Ascending aorta (tissue), 2 donors: ENCODE data around the gene DRG2. TPM values are rescaled to one million over a fixed set of nuclear protein-coding genes. Genes with fewer than 3 reads are reported as not detected.

ENCODE experiments used
- DNase-seq, 2 donors: peaks; one replicate each; pipeline ENCODE4 v3.0.0-alpha.2; 2019; ENCODE audit warnings: low spot score in 2 of 2
- H3K27ac ChIP-seq, 2 donors: fragments of 200-600 bp; sonication (generic); one replicate each; pipeline ENCODE4 v1.5.1; 2016 to 2017; ENCODE audit warnings: mild to moderate bottlenecking in 1 of 2
- H3K27me3 ChIP-seq: fragments of 200-600 bp; sonication (generic); one replicate; pipeline ENCODE4 v1.5.1; 2017
- H3K36me3 ChIP-seq, 2 donors: fragments of 200-600 bp; sonication (generic); one replicate each; pipeline ENCODE4 v1.5.1; 2016
- H3K4me1 ChIP-seq, 2 donors: fragments of 200-600 bp; sonication (generic); one replicate each; pipeline ENCODE4 v1.5.1; 2016 to 2017; ENCODE audit warnings: mild to moderate bottlenecking in 1 of 2
- H3K4me3 ChIP-seq, 2 donors: fragments of 200-600 bp; sonication (generic); one replicate each; pipeline ENCODE4 v1.5.1; 2016 to 2017; ENCODE audit warnings: mild to moderate bottlenecking in 1 of 2
- H3K9me3 ChIP-seq, 2 donors: fragments of 200-600 bp; sonication (generic); one replicate each; pipeline ENCODE4 v1.5.1; 2016
- intact Hi-C: fragments of 100-400 bp; cut with DNase I; formaldehyde crosslinking; loops from one replicate; pipeline ENCODE4 v1.15.1; 2023
- total RNA-seq: library from RNA; depleted of rRNA; stranded (reverse); fragments of >200 nt; gene quantifications from one replicate; pipeline ENCODE4 v1.1.0, GENCODE V29; 2016
- TF ChIP-seq, protein P1 (sequence below), 3 experiments: fragments of 200-600 bp in 2 of 3; fragments of 450-650 bp in 1 of 3; sonication (generic) in 2 of 3; IDR thresholded peaks; one replicate each; pipeline ENCODE4 v1.5.1; 2016 to 2019; ENCODE audit warnings: antibody characterized with exemption in 3 of 3, mild to moderate bottlenecking in 1 of 3, moderate library complexity in 1 of 3

The DRG2 gene
- total RNA-seq, 1 donor from 2014 or later: 118 TPM

DNA sequence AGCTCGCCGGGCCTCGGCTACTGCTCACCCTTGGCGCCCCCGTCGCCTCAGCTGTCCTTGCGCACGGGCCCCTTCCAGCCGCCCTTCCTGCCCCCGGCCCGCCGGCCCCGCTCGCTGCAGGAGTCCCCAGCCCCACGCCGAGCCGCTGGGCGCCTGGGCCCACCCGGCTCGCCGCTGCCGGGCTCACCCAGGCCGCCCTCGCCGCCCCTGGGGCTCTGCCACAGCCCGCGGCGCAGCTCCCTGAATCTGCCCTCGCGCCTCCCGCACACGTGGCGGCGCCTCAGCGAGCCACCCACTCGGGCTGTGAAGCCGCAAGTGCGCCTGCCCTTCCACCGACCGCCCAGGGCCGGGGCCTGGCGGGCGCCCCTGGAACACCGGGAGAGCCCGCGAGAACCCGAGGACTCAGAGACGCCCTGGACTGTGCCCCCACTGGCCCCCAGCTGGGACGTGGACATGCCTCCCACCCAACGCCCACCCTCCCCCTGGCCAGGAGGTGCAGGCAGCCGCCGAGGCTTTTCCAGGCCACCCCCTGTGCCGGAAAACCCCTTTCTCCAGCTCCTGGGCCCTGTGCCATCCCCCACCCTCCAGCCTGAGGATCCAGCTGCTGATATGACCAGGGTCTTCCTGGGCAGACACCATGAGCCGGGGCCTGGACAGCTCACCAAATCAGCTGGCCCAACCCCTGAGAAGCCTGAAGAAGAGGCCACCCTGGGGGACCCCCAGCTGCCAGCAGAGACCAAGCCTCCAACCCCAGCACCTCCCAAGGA, 33.6 kb downstream of the DRG2 start:
- intact Hi-C loops: no loop called here

DNA sequence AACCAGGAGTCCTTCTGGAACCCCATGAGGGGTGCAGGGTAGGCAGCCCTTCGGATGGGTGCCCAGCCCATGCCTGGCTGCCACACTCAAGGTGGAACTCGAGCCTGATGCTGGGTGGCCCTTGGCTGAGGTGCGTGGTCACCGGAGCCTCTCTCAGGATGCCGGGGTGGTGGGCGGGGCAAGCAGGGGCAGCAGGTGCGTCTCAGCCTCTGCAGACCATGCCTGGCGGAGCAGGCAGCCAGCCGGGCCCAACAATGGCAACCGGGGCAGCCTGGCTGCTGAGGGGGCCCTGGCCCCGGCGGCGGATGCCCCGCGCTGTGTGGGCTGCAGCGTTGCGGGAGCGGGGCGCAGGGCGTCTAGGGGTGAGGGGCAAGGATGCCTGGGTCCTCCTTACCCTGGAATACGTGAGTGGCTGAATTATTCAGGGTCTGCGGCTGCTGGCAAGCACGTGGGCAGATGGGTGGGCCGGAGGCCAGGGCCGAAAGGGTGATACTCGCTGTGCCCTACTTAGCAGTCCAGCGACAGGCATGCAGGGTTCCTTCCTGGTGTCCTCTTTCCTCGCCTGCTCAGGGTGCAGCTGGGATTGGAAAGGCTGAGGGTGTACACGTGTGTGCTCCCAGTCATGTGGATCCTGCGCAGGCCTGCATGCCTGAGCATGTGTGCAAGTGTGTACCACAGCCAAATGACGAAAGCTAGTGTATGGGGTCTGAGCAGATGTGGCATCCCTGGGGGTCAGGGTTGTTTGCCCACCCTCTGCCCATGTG, 35.4 kb downstream of the DRG2 start:
- Histone ChIP-seq H3K36me3 (no peaks in the 10 kb centered on the region), H3K4me1 (no peaks in the 10 kb centered on the region), H3K4me3 (no peak overlapping the region), H3K9me3 (no peaks in the 10 kb centered on the region), H3K27me3 (no peaks in the 10 kb centered on the region), H3K27ac (no peak overlapping the region)
- intact Hi-C loops: no loop called here
- DNase-seq: no peak
- TF ChIP-seq, protein P1, sequence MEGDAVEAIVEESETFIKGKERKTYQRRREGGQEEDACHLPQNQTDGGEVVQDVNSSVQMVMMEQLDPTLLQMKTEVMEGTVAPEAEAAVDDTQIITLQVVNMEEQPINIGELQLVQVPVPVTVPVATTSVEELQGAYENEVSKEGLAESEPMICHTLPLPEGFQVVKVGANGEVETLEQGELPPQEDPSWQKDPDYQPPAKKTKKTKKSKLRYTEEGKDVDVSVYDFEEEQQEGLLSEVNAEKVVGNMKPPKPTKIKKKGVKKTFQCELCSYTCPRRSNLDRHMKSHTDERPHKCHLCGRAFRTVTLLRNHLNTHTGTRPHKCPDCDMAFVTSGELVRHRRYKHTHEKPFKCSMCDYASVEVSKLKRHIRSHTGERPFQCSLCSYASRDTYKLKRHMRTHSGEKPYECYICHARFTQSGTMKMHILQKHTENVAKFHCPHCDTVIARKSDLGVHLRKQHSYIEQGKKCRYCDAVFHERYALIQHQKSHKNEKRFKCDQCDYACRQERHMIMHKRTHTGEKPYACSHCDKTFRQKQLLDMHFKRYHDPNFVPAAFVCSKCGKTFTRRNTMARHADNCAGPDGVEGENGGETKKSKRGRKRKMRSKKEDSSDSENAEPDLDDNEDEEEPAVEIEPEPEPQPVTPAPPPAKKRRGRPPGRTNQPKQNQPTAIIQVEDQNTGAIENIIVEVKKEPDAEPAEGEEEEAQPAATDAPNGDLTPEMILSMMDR (IDR thresholded peaks at IDR 0.05): no peak

More for the DNA sequence above, 33.6 kb downstream of the DRG2 start:
- no peak for DNase-seq
- Histone ChIP-seq H3K27ac (no peak overlapping the region), H3K9me3 (no peaks in the 10 kb centered on the region), H3K36me3 (no peaks in the 10 kb centered on the region), H3K4me1 (no peaks in the 10 kb centered on the region), H3K4me3 (no peak overlapping the region), H3K27me3 (no peaks in the 10 kb centered on the region)
- TF ChIP-seq, protein P1 (IDR thresholded peaks at IDR 0.05): no peak

DNA sequence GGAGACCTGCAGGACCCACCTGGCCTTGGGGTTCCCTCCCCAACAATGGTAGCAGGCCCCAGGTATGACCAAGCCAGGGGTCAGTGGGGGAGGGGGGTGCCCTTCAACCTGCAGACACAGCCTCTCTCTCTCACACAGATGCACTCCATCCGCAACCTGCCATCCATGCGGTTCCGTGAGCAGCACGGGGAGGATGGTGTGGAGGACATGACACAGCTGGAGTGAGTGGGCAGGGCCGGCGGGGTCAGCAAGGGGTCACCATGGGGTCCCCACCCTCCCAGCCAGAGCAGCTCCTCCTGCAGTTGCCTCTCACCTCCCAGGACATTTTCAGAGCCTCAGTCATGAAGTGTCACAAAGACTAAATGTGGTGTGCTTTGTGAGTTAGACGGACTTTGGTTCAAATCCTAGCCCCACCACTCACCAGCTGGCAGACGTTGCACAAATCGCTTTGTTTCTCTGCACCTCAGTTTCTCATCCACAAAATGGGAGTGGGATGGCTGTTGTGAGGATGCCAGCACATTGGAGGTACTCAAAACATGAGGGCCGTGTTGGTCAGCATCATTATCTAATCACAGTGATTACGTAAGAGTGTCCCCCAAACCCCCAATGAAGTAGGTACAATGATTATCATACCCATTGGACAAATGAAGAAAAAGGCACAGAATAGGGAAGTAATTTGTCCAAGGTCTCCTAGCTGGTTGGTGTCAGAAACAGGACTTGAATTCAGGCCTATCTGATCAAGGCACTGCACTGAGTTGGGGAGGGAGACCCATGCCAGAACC, 36.8 kb downstream of the DRG2 start:
- intact Hi-C loops: no loop called here
- no peaks in the 10 kb centered on the region for H3K36me3 ChIP-seq
- no peak overlapping the region for H3K4me3 ChIP-seq
- DNase-seq: no peak
- no peak overlapping the region for H3K27ac ChIP-seq
- H3K9me3 ChIP-seq: no peaks in the 10 kb centered on the region
- no peaks in the 10 kb centered on the region for H3K27me3 ChIP-seq
- H3K4me1 ChIP-seq: no peaks in the 10 kb centered on the region
- TF ChIP-seq, protein P1 (IDR thresholded peaks at IDR 0.05): no peak

DNA sequence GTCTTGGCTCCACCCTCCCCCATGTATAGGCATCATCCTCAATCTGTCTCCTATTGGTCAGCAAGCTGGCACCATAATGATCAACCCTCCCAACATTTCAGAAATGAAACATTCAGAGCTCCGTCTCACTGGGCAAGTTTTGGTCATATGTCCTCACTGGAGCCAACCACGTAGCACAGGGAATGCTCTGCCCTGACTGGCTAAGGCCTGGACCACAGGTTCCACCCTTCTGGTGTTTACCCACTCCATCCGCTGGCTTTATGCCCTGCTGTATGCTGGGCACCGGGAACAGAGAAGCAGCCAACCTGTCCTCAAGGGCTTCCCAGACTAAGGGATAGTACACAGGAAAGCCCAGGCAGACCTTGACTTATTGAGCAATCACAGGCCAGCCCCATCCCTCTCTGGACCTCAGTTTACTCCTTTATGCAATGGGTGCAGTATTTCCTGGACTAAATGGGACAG, 41.3 kb downstream of the DRG2 start:
- Histone ChIP-seq H3K27ac (no peak overlapping the region), H3K4me1 (no peaks in the 10 kb centered on the region), H3K36me3 (no peaks in the 10 kb centered on the region), H3K27me3 (no peaks in the 10 kb centered on the region), H3K9me3 (no peaks in the 10 kb centered on the region), H3K4me3 (no peak overlapping the region)
- intact Hi-C loops: no loop called here
- DNase-seq: no peak
- TF ChIP-seq, protein P1 (IDR thresholded peaks at IDR 0.05): no peak

DNA sequence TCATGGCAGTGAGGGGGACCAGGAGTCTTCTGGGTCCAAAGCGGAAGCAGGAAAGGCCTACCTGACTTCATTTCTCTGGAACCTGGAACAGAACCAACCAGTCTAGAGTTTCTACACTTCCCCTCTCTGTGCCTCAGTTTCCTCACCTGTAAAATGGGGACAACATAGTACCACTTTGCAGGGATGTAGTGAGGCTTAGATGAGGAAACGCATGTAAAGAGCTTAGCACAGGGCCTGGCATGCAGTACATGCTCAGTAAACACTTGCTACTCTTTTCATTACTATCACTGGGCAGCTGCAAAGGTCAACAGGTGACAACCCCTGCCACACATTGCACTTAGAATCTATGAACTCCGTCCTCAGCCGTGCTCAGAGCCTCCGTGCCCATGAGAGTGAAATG, 45.0 kb downstream of the DRG2 start:
- DNase-seq: no peak
- Histone ChIP-seq H3K36me3 (no peaks in the 10 kb centered on the region), H3K27ac (no peak overlapping the region), H3K9me3 (no peaks in the 10 kb centered on the region), H3K4me3 (no peak overlapping the region), H3K27me3 (no peaks in the 10 kb centered on the region), H3K4me1 (no peaks in the 10 kb centered on the region)
- TF ChIP-seq, protein P1 (IDR thresholded peaks at IDR 0.05): no peak
- intact Hi-C loops: no loop called here
